ENCODE data around the gene APOA1.

- TF ChIP-seq CTCF (IDR thresholded peaks at IDR 0.05; ENCODE audit: low read depth, low read length) = no peak
- TF ChIP-seq POLR2A (IDR thresholded peaks at IDR 0.05; ENCODE audit: extremely low read depth, insufficient read length) = no peak
- no peak for TF ChIP-seq MAX (IDR thresholded peaks at IDR 0.05; ENCODE audit: low read depth, low read length)
These were observed 18.0 kb upstream of the APOA1 start for GRCh38 chr11:116855413-116855812.
